Gastrocnemius medialis (tissue), 4 donors: ENCODE results near the gene RAB11B. TPM values are rescaled to one million over a fixed set of nuclear protein-coding genes. Genes with fewer than 3 reads are reported as not detected.
"Not testable (repeated sequence)": the region's sequence is repeated elsewhere in the genome, so short reads cannot be mapped to it uniquely, and the experiment has no call there.

Experiments used
- ATAC-seq, 2 donors: fragments of 150-250 bp; one replicate each; pipeline ENCODE4 v1.9.1; 2016
- DNase-seq, 2 donors: peaks; one replicate each; pipeline ENCODE4 v3.0.0-alpha.2; 2019
- H3K27ac ChIP-seq, 4 donors: fragments of 200-600 bp; sonication (generic); 1 replicate in 1 of 4; 2 replicates in 3 of 4; pipeline ENCODE4 v1.5.1; 2016 to 2018; ENCODE audit warnings: mild to moderate bottlenecking in 2 of 4, moderate library complexity in 1 of 4
- H3K27me3 ChIP-seq, 3 donors: fragments of 200-600 bp; sonication (generic) in 2 of 3; 1 replicate in 1 of 3; 2 replicates in 2 of 3; pipeline versions ENCODE4 v1.5.1 to v1.6.0; 2016 to 2019; ENCODE audit warnings: mild to moderate bottlenecking in 1 of 3, moderate library complexity in 1 of 3
- H3K36me3 ChIP-seq, 2 donors: fragments of 200-600 bp; sonication (generic) in 1 of 2; one replicate each; pipeline ENCODE4 v1.5.1; 2017 to 2018
- H3K4me1 ChIP-seq, 2 donors: fragments of 200-600 bp; sonication (generic) in 1 of 2; one replicate each; pipeline ENCODE4 v1.5.1; 2016 to 2017; ENCODE audit warnings: mild to moderate bottlenecking in 2 of 2
- H3K4me3 ChIP-seq, 4 donors: fragments of 200-600 bp; sonication (generic) in 3 of 4; 1 replicate in 1 of 4; 2 replicates in 3 of 4; pipeline ENCODE4 v1.5.1; 2016 to 2019; ENCODE audit warnings: mild to moderate bottlenecking in 2 of 4
- H3K9me3 ChIP-seq, 3 donors: fragments of 200-600 bp; sonication (generic) in 2 of 3; 1 replicate in 1 of 3; 2 replicates in 2 of 3; pipeline ENCODE4 v1.5.1; 2016 to 2019
- POLR2A ChIP-seq, 2 donors: fragments of 450-650 bp; IDR thresholded peaks; one replicate each; pipeline ENCODE4 v1.6.1; 2017; ENCODE audit warnings: antibody characterized with exemption in 2 of 2, mild to moderate bottlenecking in 2 of 2, moderate library complexity in 2 of 2
- in situ Hi-C, 4 donors: fragments of 200-750 bp; cut with MboI; loops; one replicate each; pipeline versions ENCODE4 v1.15.0 to v1.8.0; 2017; ENCODE audit warnings: low sequenced_read_pairs in 4 of 4
- intact Hi-C: fragments of 100-400 bp; cut with DNase I; formaldehyde crosslinking; loops from one replicate; pipeline ENCODE4 v1.15.1; 2023; ENCODE audit warnings: low total_unique reads
- total RNA-seq, 4 donors: library from RNA; depleted of rRNA; stranded (reverse); fragments of >200 nt; gene quantifications; one replicate each; pipeline versions ENCODE4 v1.1.0 to v1.2.3, GENCODE V29; 2016
- TF ChIP-seq, protein P1 (sequence below), 5 experiments: fragments of 450-650 bp in 3 of 5; fragments of 200-600 bp in 2 of 5; sonication (generic) in 2 of 5; IDR thresholded peaks in 4 of 5; conservative IDR thresholded peaks in 1 of 5; 1 replicate in 4 of 5; 2 replicates in 1 of 5; pipeline ENCODE4 v1.5.1; 2016 to 2019; ENCODE audit warnings: antibody characterized with exemption in 5 of 5, mild to moderate bottlenecking in 3 of 5, moderate library complexity in 3 of 5

Gene RAB11B
- total RNA-seq, 4 donors from 2014 or later, result 13.4 to 42.9 (median 31.0) TPM

DNA sequence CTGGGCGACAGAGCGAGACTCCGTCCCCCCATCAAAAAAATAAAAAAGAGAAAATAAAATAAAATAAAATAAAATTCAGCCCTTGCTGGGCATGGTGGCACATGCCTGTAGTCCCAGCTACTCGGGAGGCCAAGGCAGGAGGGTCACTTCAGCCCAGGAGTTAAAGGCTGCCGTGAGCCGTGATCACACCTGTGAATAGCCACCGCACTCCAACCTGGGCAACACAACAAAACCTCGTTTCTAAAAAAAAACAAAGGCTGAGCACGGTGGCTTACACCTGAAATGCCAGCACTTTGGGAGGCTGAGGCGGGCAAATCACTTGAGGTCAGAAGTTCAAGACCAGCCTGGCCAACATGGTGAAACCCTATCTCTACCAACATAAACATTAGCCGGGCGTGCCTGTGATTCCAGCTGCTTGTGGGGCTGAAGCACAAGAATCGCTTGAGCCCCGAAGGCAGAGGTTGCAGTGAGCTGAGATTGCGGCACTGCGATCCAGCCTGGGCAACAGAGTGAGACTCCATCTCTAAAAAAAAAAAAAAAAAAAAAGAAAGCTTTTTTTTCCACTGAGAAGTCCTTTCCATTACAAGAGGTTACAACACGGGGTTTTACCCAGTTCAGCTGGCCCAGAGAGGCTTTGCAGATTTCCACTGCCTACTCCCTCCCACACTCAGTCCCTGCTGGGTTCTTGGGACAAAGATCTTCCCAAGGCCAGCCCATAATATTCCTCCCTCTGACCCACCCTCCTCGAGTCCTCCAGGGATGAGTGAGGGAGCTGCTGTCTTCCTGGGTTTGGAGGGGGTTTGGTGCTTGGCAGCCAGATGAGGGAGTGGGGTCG is 19.8 kb upstream of the RAB11B start:
- H3K36me3 ChIP-seq, result peaks cover 0 to 35% of the 10 kb centered on the region in 2 donors
- peaks cover 29 to 32% of the 10 kb centered on the region in 2 donors for H3K4me1 ChIP-seq
- in situ Hi-C loops (no loop called here), intact Hi-C loops (no loop called here)
- H3K27ac ChIP-seq, result peak overlapping the region in 3 of 4 donors; percentile 44 to 99 (median 58)
- no peak overlapping the region for H3K4me3 ChIP-seq
- ATAC-seq, result no peak
- TF ChIP-seq, protein P1, sequence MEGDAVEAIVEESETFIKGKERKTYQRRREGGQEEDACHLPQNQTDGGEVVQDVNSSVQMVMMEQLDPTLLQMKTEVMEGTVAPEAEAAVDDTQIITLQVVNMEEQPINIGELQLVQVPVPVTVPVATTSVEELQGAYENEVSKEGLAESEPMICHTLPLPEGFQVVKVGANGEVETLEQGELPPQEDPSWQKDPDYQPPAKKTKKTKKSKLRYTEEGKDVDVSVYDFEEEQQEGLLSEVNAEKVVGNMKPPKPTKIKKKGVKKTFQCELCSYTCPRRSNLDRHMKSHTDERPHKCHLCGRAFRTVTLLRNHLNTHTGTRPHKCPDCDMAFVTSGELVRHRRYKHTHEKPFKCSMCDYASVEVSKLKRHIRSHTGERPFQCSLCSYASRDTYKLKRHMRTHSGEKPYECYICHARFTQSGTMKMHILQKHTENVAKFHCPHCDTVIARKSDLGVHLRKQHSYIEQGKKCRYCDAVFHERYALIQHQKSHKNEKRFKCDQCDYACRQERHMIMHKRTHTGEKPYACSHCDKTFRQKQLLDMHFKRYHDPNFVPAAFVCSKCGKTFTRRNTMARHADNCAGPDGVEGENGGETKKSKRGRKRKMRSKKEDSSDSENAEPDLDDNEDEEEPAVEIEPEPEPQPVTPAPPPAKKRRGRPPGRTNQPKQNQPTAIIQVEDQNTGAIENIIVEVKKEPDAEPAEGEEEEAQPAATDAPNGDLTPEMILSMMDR (IDR thresholded peaks at IDR 0.05 in 4 of 5, conservative IDR thresholded peaks at IDR 0.05 in 1 of 5), result no peak
- no peak for TF ChIP-seq POLR2A (IDR thresholded peaks at IDR 0.05)
- no peaks in the 10 kb centered on the region for H3K27me3 ChIP-seq
- no peaks in the 10 kb centered on the region for H3K9me3 ChIP-seq
- no peak for DNase-seq

DNA sequence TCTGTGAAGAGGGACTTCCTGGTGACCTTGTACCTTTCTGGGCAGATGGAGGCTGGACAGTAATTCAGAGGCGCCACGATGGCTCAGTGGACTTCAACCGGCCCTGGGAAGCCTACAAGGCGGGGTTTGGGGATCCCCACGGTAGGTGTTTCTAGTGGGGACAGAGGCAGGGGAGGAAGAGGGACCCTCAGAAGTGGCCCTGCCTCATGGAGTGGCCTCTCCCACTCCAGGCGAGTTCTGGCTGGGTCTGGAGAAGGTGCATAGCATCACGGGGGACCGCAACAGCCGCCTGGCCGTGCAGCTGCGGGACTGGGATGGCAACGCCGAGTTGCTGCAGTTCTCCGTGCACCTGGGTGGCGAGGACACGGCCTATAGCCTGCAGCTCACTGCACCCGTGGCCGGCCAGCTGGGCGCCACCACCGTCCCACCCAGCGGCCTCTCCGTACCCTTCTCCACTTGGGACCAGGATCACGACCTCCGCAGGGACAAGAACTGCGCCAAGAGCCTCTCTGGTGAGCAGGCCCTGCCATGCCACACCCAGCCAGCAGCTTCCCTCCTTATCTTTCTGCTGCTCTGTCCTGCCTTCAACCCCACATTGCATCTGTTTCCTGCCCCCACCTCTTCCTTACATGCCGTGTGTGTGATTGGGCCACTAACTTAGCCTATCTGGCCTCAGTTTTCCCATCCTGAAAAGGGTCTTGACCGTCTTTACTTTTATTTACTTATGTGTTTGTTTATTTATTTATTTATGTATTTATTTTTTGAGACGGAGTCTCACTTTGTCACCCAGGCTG is 19.0 kb upstream of the RAB11B start:
- Histone ChIP-seq H3K4me3 (no peak overlapping the region), H3K9me3 (no peaks in the 10 kb centered on the region), H3K4me1 (peaks cover 24% of the 10 kb centered on the region in 2 donors), H3K27me3 (no peaks in the 10 kb centered on the region), H3K36me3 (peaks cover 0 to 35% of the 10 kb centered on the region in 2 donors), H3K27ac (peak overlapping the region in 3 of 4 donors; percentile 44 to 99 (median 58))
- in situ Hi-C loops (no loop called here), intact Hi-C loops (no loop called here)
- ATAC-seq (no peak), DNase-seq (no peak)
- no peak for TF ChIP-seq POLR2A (IDR thresholded peaks at IDR 0.05)
- TF ChIP-seq, protein P1 (IDR thresholded peaks at IDR 0.05 in 4 of 5, conservative IDR thresholded peaks at IDR 0.05 in 1 of 5), result no peak

DNA sequence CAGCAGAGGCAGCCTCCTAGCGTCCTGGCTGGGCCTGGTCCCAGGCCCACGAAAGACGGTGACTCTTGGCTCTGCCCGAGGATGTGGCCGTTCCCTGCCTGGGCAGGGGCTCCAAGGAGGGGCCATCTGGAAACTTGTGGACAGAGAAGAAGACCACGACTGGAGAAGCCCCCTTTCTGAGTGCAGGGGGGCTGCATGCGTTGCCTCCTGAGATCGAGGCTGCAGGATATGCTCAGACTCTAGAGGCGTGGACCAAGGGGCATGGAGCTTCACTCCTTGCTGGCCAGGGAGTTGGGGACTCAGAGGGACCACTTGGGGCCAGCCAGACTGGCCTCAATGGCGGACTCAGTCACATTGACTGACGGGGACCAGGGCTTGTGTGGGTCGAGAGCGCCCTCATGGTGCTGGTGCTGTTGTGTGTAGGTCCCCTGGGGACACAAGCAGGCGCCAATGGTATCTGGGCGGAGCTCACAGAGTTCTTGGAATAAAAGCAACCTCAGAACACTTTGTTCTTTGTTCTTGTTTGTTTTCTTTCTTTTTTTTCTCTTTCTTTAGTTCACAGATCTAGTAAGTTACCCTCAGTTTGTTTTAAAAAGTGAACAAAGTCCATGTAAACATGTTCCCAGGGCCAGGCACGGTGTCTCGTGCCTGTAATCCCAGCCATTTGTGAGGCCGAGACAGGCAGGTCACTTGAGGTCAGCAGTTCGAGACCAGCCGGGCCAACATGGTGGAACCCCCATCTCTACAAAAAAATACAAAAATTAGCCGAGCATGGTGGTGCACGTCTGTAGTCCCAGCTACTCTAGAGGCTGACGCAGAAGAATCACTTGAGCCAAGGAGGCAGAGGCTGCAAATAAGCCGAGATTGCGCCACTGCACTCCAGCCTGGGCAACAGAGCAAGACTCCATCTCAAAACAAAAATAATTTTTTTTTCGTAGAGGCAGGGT is 16.0 kb upstream of the RAB11B start:
- peak overlapping the region; percentile 7 to 78 (median 56) for H3K27ac ChIP-seq
- ATAC-seq, result peak; percentile 67 to 85
- no peak for TF ChIP-seq POLR2A (IDR thresholded peaks at IDR 0.05)
- TF ChIP-seq, protein P1 (IDR thresholded peaks at IDR 0.05 in 4 of 5, conservative IDR thresholded peaks at IDR 0.05 in 1 of 5), result no peak
- peaks cover 0 to 4% of the 10 kb centered on the region in 2 donors for H3K4me1 ChIP-seq
- no peaks in the 10 kb centered on the region for H3K9me3 ChIP-seq
- peak; percentile 50 to 66 for DNase-seq
- intact Hi-C loops, result no loop called here
- peaks cover 0 to 35% of the 10 kb centered on the region in 2 donors for H3K36me3 ChIP-seq
- no peak overlapping the region for H3K4me3 ChIP-seq
- no peaks in the 10 kb centered on the region for H3K27me3 ChIP-seq
- in situ Hi-C loops, result no loop called here

DNA sequence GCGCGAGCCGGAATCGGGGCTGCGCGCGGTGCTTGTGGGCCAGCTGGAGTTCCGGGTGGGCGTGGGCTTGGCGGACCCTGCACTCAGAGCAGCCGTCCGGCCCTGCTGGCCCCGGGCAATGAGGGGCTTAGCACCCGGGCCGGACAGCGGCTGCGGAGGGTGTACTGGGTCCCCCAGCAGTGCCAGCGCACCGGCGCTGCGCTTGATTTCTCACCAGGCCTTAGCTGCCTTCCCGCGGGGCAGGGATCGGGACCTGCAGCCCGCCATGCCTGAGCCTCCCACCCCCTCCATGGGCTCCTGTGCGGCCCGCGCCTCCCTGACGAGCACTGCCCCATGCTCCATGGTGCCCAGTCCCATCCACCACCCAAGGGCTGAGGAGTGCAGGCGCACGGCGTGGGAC is 14.4 kb upstream of the RAB11B start:
- ATAC-seq, in situ Hi-C loops, intact Hi-C loops, H3K9me3 ChIP-seq, DNase-seq, H3K27ac ChIP-seq, H3K27me3 ChIP-seq, H3K4me3 ChIP-seq, H3K4me1 ChIP-seq: not testable (repeated sequence)
- peaks cover 0 to 27% of the 10 kb centered on the region in 2 donors for H3K36me3 ChIP-seq

DNA sequence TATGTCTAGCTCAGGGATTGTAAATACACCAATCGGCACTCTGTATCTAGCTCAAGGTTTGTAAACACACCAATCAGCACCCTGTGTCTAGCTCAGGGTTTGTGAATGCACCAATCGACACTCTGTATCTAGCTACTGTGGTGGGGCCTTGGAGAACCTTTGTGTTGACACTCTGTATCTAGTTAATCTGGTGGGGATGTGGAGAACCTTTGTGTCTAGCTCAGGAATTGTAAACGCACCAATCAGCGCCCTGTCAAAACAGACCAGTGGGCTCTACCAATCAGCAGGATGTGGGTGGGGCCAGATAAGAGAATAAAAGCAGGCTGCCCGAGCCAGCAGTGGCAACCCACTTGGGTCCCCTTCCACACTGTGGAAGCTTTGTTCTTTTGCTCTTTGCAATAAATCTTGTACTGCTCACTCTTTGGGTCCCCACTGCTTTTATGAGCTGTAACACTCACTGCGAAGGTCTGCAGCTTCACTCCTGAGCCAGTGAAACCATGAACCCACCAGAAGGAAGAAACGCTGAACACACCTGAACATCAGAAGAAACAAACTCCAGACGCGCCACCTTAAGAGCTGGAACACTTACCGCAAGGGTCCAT is 13.7 kb upstream of the RAB11B start:
- H3K27me3 ChIP-seq, H3K4me1 ChIP-seq, in situ Hi-C loops, intact Hi-C loops, H3K9me3 ChIP-seq, H3K27ac ChIP-seq, H3K4me3 ChIP-seq, ATAC-seq, DNase-seq: not testable (repeated sequence)
- H3K36me3 ChIP-seq, result peaks cover 0 to 25% of the 10 kb centered on the region in 2 donors
